ENCODE results near the gene HMOX2.

The HMOX2 gene

DNA sequence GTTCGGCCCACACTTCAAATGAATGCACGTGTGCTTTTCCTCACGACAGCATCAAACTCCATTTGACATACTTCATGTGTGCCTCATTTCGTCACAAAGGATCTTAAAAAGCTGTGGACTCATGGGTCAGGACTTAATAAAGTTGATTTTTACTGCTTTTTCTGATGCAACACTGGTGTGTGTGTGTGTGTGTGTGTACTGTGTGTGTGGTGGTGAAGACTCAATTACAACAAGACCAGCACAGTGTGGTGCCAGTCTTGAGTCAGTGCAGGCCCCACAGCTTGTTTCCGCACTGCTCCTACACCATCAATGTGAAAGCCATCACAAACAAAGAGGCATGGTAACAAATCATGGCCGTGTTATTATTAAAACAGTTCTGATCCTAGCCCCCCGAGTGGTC lies 44.7 kb downstream of the HMOX2 start:
- in situ Hi-C loops (cut with MboI; ENCODE audit: low sequenced_read_pairs), result no loop called here

DNA sequence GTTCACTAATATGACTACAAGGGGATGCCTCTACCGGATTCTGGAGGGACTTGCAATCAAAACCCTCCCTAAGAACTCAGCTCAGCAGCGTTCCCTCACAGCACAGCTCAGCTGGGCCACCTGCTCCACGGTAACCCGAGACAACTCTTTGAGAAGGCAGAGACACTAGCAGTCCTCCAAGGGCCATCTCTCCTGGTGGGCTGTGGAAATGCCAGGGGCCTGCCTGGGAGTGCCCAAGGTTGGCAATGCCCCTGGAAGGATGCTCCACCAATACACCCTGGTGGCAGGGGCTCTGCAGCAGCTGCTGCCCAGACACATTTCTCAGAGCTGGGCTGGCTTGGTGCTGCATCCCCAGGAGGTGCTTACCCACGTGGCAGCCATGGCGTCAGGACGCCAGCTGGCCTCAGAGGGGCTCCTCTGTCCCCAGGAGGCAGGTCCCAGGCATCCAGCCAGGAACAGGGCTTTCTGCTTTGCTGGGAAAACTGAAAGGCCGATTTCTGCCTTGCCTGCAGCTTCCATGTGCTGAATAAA lies 45.9 kb downstream of the HMOX2 start:
- in situ Hi-C loops (cut with MboI; ENCODE audit: low sequenced_read_pairs), result no loop called here

DNA sequence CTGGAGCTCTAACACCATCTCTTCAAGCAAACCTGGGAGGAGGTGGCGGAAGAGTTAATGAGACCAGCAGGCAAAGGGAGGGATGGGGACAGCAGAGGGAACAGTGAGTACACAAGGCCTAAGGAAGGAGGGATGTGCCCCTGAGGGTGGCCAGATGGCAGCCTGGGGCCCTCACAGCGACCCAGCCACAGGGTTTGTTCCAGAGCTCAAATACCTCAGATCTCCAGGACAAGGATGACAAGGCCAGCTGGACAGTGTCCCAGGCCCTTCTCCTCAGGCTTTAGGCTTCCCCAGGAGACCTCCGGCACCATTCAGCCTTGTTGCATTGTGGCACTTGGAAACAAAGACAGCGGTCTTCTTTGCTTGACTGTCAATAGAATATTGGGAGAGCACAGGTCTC lies 47.5 kb downstream of the HMOX2 start:
- in situ Hi-C loops (cut with MboI; ENCODE audit: low sequenced_read_pairs), result no loop called here

DNA sequence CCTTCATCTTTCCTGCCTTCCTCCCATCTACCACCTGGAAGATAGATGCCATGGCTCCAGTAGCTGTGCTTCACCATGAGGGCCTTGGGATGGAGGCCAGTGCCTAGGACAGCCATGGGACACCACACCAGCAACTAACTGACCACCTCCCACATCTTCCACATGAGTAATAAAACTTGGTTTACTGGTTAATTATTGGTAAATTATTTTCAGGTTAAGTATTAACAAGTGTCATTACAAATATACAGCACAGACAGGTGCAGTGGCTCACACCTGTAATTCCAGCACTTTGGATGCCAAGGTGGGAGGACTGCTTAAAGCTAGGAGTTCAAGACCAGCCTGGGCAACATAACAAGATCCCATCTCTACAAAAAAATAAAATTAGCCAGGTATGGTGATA lies 48.4 kb downstream of the HMOX2 start:
- in situ Hi-C loops (cut with MboI; ENCODE audit: low sequenced_read_pairs), result no loop called here

DNA sequence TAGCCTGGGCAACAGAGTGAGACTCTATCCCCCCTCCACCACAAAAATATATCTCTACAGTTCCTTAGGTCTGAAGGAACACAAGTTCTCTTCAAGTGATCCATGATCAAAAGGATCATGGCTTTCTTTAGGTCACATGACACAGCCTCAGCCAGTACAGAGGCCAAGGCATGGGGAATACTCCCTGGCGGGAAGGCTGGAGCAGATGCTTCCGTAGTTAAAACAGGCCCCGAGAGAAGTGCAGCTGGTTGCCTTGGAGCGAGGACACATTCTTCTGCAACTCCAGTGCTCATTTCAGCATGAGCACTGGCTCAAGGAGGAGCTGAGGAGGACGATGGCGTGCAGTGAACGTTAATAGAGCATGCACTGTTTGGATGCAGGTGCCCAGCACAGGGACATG lies 48.9 kb downstream of the HMOX2 start:
- in situ Hi-C loops (cut with MboI; ENCODE audit: low sequenced_read_pairs), result no loop called here

DNA sequence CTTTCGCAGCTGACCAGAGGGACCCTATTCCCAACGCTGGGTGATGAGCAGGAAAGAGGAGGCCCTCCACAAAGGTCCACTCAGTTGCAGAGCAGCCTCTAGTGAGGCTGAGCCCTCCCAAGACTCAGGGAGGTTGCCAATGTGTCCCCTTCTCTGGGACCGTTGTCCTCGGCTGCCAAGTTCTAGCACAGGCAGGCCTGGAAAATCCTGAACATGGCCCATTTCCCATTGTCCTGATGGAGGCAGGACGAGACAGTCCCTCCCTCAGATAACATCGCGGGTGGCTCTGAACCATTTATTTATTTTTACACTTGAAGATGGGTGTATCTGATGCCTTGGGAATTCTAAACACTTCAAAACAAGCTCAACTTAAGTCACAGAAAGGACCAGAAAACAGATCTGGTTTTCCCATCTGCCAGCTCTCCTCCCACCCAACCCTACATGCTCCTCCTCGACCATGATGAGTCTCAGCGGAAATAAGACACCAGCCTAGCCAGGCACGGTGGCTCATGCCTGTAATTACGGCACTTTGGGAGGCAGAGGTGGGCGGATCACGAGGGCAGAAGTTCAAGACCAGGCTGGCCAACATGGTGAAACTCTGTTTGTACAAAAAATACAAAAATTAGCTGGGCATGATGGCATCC lies 49.6 kb downstream of the HMOX2 start:
- in situ Hi-C loops (cut with MboI; ENCODE audit: low sequenced_read_pairs), result no loop called here

DNA sequence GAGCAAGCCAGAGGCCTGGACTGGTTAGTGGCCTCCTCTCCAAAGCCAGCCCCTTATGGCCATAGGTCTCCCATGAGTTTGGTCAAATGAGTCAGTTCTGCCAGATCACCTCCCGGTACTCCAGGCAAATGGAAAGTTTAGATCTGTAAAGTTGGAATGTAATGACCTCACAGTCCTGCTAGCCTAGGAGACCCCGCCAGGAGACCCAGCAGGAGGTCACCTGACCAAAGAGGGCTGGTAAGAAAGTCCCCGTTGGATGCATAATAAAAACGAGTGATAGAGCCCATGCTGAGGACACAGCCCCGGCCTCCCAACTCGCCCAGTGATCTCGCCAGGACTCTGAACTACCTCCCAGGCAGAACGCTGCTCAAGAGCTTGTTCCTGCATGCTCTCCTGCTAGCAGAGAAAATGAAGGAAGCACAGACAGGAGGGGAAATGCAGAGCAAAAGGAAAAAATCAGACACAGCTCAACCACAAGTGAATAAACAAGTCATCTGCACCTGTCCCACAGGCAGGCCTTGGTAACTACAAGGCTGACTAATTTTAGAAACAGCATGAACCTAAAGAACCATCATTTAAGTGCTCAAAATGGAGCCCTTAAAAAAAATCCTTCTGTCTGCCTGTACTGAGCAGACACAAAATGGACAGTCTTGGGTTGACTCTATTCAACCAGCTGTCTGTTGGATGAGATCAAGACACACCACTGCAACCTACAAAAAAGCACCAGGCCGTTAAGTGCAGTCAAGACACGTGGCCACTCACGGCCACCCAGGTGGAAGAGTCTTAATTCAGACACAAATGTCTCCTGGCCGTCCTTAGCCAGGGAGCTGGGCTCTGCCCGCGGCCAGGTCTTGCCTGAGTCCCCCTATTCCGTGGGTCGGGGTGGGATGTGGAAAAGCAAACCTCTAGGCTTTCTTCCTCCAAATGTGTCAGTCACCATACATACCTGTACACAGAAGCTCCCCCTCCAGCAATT lies 53.2 kb downstream of the HMOX2 start:
- in situ Hi-C loops (cut with MboI; ENCODE audit: low sequenced_read_pairs), result no loop called here

DNA sequence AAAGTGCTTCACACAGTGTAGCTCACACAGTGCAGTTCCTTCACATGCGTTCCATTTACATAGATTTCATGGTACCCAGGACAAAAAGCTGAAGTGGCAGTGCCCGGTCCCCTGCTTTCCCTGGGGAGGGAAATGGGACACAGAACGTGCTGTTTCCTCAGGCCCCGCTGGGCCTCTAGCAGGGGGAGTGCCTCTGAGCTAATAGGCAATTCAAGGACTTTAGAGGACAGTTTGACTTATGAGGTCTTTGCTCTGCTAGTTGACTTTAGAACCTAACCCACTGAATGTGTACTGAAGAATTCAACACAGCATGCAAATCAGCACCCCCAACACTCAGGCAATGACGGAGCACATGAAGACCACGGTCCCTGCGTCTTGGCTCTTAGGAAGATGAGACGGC lies 55.6 kb downstream of the HMOX2 start:
- in situ Hi-C loops (cut with MboI; ENCODE audit: low sequenced_read_pairs), result no loop called here

DNA sequence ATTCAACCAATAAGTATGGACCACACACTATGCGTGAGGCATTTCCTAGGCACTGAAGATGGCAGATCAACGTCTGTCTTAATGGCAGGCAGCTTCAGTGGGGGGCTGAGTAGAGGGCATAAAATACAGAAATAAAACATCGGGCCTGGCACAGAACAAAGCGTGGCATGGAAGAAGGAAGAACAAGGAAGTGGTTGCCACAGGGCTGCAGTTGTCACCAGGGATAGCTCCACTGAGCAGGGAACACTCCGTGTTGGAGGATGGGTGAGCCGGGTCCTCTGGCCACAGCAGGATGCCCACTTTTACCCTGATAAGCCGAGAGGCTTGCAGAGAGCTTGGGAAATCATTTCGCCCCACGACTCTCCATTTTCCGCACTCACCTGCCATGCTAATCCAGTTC lies 56.0 kb downstream of the HMOX2 start:
- in situ Hi-C loops (cut with MboI; ENCODE audit: low sequenced_read_pairs), result no loop called here

DNA sequence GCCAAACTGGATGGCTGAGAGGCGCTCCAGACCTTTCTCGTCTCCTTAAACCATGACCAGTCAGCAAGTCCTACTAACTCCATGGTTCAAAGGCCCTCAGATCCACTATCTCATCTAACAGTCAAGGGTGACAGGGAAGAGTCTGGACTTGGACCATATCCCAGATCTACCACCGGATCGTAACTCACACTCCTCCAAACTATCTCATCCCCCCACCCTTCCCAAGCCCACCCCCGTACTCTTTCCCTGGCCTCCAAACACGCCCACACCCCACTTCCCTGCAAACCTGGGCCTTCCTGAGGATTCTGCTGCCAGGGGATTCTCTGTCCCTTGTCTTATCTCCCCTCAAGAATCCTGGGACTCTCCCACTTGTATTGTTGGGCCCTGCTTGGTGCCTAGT lies 57.3 kb downstream of the HMOX2 start:
- in situ Hi-C loops (cut with MboI; ENCODE audit: low sequenced_read_pairs), result no loop called here

DNA sequence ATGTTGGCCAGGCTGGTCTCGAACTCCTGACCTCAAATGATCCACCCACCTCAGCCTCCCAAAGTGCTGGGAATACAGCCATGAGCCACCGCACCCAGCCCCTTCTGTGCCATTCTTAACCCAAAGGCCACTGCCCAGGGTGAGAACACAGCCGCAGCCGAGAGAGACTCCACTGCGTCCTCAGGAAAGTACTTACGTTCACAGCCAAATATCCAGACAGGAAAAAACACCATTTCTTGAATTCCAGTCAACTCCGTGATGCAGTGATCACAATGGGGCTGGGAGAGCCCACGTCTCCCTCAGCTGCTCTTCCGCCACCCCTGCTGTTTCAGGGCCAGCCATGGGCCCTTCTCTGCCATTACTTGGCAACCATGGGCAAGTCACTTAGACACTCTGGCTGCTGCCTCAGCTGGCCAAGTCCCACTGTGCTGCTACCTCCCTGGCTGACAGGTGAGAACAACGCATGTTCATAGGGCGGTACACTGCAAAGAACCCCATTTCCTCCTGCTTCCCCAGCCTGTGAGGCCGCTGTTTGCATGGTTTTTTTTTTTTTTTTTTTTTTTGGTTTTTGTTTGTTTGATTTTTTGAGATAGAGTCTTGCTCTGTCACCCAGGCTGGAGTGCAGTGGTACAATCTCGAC lies 58.1 kb downstream of the HMOX2 start:
- in situ Hi-C loops (cut with MboI; ENCODE audit: low sequenced_read_pairs), result no loop called here

DNA sequence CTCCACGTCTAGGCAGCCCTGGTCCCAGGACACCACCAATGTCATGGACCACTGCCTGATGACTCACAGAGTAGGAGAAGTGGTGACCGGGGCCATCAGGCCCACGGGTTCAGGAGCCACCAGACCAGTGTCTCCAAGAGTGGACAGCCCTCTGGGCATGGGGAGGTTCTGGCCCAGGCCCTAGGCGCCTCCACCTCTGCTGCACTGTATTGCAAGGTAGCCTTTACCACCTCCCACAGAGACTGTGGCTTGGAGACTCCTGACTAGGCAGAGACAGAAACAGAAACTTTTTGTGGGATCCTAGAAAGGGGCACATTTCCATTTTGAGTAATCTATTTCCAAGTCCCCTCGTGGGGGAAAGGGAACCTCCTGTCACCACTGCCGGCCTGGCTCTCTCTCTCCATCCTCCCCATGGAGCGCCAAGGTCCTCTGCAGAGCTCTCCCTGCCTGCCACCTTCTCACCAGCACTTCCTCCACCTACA lies 59.5 kb downstream of the HMOX2 start:
- in situ Hi-C loops (cut with MboI; ENCODE audit: low sequenced_read_pairs), result no loop called here

DNA sequence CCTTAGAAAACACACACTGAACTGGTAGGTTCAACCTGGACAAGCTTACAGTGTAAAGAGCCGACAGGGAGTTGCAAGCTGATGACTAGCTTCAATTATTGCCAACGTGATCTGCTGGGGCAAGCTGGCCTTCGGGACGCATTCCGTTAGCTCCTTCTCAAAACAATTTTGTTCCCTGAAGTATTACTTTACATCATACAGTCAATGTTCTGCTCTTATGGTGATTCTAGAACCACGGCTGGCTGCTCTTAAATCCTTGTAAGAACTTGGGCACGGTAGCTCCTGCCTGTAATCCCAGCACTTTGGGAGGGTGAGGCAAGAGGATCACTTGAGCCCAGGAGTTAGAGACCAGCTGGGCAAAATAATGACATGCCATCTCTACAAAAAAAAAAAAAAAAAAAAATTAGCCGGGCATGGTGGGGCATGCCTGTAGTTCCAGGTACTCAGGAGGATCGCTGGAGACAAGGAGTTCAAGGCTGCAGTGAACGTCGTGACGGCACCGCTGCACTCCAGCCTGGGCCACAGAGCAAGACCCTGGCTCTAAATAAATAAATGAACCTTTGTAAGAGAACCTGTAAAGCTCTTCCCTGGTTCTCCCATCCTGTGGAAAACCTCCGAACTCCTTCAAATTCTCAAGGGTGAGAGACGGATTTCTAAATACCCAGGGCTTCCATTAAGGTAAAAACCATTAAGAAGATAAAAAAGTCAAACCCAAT lies 60.4 kb downstream of the HMOX2 start:
- in situ Hi-C loops (cut with MboI; ENCODE audit: low sequenced_read_pairs), result no loop called here

DNA sequence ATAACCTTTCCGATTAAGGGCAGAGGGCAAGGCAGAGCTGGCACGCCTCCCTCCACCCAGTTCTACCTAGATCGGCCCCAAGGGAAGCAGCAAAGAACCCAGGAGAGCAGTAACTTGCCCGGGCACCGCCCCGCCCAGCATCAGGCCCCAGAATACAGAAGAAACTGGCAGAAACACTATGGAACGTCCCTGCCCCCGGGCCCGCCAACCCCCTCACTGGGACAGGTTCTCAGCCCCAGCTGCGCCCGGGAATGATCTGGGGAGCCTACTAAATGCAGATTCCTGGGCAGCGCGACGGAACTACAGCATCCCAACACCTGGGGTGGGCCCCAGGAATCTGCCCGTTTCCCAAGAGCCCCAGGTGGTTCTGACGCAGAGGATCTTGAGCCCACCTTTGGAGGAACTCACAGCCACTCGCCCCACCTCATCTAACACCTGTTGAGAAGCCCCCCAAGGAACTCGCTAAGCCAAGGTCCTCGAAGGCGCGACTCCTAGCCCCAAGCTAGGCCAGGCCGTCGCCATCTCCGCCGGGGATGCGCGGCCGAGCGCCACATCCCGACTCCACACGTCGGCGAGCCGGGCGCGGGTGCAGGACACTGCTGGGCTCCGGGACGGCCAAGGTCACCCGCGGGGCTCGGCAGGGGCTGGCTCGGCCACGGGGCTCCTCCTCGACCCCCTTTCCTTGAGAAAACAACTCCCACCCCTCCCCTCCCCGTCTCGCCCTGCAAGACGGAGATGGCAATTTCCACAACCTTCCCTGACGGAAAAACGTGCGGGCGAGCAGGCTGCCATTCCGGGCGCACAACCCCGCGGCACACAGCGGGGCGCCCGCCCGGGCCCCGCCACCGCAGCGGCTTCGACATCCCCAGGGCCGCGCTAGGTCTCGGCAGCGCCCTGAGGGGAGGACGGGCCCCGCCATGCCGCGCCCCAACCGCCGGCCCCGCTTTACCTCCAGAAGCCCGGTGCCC lies 61.5 kb downstream of the HMOX2 start:
- in situ Hi-C loops (cut with MboI; ENCODE audit: low sequenced_read_pairs), result no loop called here

DNA sequence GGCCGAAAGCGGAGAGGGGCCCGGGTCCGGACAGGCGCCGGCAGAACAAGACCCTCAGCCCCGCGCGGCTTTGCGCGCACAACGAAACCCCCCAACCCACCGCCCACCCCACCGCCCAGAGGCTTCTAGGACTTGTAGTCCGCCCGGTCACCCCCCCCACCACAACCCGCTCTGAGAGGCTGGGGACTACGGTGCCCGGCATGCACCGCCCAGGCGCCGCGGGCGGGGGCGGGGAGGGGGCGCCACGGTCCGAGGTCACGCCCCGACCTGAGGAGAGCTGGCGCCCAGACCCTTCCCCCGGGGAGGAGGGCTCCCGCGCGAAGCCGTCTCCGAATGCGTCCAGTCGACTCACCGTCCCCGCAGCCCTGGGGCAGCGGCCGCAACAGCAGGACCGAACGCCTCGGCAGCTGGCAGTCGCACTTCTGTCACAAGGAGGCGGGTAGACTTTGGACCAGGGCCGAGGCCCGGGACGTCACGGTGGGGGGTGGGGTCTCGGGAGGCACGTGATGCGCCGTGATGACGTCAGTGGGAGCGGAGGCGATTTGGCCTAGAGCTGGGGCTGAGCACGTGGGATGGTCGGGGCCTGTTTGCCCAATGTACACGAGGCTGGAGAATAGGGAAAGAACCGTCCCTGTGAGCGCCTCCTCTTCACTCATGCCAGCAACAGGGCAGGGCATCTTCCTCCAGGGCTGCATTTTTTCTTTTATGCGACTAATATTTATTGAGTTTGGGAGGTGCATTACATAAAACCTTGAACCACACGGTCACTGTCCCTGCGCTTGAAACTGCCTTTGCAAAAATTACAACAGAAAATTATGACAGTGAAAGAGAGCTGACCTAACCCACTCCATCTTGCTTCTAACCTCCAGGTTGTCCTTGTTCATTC lies 62.4 kb downstream of the HMOX2 start, which contains the start of gene CDIP1:
Gene CDIP1, minus strand, starts transcription at position 424 of the 886 bp plus-strand sequence. CDS start 24,643 bp downstream, outside the sequence.
- in situ Hi-C loops (cut with MboI; ENCODE audit: low sequenced_read_pairs), result no loop called here

DNA sequence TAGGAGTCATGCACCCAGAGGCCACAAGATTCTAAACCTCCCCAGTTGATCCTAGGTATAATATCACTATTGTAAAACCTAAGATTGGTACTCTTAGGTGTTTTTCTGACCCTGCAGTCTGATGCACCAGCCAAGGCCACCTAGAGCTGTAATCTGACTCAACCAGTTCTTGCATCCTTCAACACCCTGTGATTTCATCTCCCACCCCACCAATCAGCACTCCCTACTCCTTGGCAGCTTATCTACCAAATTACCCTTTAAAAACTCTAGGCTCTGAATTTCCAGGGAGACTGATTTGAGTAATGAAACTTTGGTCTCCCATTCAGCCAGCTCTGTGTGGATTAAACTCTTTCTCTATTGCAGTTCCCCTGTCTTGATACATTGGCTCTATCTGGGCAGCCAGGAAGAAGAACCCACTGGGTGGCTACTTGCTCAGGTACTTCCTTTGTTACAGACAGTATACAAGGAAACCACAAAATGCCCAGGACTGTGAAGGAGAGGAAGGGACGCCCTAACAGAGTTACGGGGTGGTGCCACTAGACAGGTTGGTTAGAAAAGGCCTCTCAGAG lies 63.6 kb downstream of the HMOX2 start:
- in situ Hi-C loops (cut with MboI; ENCODE audit: low sequenced_read_pairs), result no loop called here

DNA sequence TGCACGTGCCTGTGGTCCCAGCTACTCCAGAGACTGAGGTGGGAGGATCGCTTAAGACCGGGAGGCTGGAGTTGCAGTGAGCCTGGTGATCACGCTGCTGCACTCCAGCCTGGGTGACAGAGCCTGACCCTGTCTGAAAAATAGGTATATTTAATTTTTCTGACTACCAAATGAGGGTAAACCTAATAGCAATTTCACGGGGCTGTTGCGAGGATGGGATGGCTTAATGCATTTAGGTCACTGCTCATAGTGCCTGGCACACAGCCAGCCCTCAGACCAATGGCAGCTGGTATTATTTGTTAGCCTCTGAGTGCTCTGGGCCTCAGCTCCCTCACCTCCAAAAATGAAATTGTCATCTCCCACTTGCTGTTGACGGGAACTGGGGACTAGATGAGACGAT lies 68.3 kb downstream of the HMOX2 start:
- in situ Hi-C loops (cut with MboI; ENCODE audit: low sequenced_read_pairs), result no loop called here

DNA sequence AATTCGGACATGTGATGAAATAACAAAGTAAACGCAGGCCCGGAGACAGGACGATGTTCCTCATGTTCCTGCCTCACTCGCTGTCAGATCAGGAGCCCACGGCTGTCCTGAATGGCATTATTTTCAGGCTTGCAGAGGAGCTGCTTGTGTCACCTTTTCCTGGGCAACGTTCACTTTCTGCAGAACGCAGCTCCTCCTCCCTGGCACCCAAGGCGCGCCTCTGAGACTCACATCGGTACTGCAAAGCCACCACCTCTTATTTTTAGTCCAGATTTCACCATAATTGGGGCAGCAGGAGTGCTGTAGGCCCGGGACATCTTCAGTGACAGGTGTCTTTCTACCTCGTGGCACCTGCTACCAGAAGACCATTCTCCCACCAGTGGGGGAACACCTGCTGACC lies 71.9 kb downstream of the HMOX2 start:
- in situ Hi-C loops (cut with MboI; ENCODE audit: low sequenced_read_pairs), result no loop called here
